HG03521 (cell line): ENCODE measurements around the gene HUS1B.
A peak's percentile ranks its signal among the peaks of the same experiment; 100 is the strongest.
"Not testable (repeated sequence)": the region's sequence is repeated elsewhere in the genome, so short reads cannot be mapped to it uniquely, and the experiment has no call there.

Experiments
- ATAC-seq: cut with Tn5 transposase; IDR thresholded peaks from one replicate; pipeline ENCODE4 v1.9.1; 2021; ENCODE audit warnings: mild to moderate bottlenecking, moderate library complexity; ENCODE audit not compliant: unreplicated experiment

HUS1B gene

DNA sequence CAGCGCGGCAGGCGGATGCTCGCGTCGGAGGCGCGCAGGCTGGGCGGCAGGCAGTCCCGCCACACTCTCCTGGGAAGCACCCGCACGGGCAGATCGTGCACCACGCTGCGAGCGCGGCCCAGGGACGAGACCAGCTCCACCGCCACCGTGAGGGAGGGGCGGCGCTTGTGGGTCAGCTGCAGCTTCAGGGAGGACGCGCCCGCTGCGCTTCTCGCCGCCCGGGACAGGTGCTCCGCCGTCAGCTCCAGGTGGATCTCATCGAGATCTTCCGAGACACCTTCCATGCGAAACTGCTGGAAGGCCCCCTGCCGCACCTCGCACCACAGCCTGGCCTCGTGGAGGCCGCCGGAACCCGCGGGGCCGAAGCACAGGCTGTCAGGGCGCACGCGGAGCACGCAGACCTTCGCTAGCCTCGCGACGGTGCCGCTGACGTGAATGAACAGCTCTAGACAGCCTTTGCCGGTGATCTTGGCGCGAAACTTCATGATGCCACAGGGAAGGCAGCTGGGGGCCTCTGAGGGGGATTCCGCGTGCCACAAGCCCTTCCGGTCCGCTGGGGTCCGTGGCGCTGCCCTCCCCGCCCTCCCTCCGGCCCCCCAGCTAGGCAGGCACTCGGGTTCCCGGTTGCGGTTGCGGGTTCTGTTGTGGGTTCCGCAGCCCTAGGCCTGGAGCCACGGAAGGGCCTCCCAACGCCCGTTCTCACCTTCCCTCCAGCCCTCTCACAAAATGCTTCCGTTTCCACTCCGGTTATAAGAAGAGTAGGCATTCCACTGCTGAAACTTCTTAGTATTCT lies at the start of gene HUS1B:
Gene HUS1B, minus strand, starts transcription at position 641 of the 793 bp plus-strand sequence. Its CDS starts 156 bp downstream, at position 485.
- ATAC-seq = no peak

DNA sequence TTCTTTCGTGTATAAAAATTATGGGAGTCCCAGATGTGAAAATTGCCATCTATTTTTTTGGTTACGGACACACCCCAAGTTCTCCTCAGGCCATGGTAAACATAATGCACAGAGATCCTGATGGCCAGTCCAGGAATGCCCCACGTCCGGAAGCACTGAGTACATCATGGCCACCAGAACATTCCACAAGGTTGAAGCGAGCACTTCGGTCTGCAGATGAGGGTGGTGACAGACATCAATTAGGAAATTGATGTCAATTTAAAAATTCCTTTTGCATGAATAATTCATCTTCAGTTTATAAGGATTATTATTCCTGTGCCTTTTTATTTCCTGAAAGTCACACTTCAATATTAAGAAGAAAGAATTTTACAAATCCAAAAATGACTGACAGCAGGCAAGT lies 49.2 kb upstream of the HUS1B start:
- ATAC-seq = no peak

DNA sequence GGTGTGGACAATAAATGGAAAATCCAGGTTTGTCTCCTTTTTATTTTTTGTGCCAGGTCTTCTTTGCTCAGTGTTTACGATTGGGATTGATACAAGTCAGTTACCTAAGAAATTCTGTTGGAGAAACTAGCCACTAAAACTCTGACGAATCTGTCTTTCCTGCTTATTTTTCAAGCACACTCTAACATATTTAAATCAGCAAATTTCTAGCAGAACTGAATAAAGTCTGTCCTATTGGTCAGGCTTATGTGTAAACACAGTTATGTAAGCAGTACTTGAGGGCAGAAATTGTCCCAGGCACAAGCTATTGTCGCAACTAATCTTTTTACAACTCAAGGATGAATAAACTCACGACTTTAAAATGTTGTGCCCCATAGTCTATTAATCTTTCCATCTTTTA lies 48.1 kb upstream of the HUS1B start:
- ATAC-seq = no peak

DNA sequence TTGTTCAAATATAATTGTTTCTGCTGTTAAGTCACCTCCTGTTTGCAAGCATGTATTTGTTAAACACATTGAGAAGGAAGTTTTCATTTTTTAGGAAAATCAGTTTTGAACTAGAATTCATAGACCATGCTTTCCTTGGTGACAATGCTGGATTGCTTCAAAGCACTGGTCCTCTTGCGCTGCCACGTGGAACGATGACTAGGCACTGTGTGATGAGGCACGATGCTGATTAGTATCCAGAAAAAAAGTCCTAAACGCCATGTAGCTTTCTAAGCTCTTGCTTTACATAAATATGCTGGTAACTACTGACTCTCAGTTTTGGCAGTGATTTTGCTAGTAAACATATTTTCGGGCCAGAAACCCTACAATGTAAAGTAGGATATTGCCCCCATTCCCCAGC lies 47.1 kb upstream of the HUS1B start:
- ATAC-seq = no peak

DNA sequence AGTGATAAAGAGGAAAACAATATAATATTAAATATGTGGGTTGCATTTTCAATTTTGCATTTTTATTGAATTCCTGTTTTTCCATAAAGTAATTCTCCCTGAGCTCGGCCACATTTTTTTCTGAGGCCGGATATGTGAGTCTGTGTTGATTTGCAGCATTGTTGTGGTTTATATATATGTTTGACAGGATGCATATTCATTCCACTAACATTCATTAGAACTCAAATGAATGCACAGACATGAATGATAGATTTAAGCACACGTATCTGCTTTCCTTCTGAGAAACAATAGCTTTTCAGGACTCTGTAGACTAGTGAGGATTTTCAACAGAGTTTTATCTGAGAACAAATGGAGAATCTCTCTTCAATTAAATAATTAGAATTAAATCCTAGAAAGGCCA lies 46.7 kb upstream of the HUS1B start:
- no peak for ATAC-seq

DNA sequence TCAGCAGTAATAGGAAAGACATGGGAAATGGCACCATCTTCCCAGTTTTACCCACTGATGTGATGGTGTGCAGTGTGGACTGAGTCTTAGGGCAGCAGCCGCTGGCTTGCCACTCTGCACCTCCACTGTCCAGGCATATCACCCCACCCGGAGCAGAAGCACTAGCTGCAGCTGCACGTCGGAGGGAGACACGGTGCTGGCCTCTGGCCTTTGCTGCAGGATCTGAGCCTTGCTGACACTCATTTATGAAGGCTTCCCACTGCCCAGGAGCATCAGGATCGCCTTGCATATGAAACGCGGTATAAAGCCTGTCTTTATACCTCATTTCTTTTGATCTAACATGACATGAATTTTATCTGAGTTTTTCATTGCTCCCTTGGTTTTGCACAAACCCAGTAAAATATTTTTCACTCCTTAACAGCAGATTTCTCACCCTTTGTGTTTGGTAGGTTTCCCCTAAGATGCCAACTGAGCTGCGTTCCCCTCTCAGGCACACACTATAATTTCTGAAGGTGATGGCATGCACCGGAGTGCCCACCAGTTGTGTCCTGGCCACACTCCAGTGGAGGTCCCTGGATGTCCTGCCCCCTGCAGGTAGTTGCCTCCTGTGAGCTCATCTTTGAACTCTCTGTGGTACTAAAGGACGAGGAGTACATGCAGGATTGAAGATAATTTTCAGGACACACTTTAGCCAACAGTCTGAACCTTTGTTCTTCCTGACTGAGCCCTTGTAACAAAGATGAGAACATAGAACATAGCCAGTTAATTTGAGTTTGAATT lies 45.0 kb upstream of the HUS1B start:
- no peak for ATAC-seq

DNA sequence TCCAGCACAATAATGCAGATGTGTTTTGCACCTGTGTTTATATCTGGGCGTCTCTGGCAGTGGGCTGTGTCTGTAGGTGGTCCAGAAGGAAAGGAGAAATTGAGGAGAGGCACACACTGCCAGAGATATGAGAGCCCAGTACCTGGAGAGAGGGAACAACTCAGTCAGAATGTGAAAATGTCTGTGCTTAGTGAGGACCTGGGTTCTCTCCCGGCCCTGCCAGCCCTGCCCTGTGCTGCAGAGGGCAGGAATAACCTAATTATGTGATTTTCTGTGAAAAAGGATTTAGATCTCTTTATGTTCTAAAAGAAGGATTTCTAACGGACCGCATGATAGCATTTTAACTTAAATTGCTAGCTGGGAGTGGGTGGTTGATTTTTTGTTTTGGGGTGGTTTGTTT lies 44.3 kb upstream of the HUS1B start:
- ATAC-seq = no peak

DNA sequence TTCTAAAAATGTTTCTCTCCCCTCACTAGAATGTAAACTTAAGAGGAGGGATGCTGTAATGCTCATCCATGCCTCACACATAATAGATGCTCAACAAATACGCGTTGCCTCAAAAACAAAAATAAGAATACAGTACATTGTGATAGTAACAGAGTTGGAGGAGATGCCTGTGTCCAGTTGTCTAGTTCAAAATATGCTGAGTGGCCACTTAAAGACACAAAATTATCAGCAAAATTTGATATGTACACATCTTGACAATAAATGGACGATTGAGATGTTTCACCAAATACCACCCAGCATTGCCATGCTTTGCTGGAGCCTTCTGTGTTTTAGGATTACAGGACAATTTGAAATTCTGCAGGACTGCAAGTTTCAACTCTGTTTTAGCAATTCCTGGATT lies 43.6 kb upstream of the HUS1B start:
- no peak for ATAC-seq

DNA sequence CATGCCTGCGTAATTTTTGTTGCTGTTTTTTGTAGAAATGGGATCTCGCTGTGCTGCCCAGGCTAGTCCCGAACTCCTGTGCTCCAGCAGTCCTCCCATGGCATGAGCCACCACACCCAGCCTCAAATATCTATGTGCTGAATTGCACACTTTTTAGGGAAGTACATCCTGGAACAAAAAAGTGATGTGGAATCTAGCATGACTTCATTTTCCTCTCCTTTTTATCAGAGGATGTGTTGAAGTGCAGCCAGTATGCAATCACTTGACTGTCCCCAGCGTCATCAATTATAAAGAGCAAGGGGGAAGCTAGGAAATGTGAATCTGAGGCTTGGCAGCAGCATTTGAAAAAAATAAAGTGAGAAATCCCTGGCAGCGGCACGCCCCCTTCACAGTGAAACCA lies 42.4 kb upstream of the HUS1B start:
- ATAC-seq = no peak

DNA sequence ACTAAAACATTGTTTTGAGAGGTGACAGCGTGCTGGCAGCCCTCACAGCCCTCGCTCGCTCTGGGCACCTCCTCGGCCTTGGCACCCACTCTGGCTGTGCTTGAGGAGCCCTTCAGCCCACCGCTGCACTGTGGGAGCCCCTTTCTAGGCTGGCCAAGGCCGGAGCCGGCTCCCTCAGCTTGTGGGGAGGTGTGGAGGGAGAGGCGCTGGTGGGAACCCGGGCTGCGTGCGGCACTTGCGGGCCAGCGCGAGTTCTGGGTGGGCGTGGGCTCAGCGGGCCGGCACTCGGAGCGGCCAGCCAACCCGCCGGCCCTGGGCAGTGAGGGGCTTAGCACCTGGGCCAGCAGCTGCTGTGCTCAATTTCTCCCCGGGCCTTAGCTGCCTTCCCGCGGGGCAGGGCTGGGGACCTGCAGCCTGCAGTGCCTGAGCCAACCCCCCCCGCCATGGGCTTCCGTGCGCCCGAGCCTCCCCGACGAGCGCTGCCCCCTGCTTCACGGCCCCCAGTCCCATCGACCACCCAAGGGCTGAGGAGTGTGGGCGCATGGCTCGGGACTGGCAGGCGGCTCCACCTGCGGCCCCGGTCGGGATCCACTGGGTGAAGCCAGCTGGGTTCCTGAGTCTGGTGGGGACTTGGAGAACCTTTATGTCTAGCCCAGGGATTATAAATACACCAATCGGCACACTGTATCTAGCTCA lies 37.7 kb upstream of the HUS1B start:
- ATAC-seq = not testable (repeated sequence)

DNA sequence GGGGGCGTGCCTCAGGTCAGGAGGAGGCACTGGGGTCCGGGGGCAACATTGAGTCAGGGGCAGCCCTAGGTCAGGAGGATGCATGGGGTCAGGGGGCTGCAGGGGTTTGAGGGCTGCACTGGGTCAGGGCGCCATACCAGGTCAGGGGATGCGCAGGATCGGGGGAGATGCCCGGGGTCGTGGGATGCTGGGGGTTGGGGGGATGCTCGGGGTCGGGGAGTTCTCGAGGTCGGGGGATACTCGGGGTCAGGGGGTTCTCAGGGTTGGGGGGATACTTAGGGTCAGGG lies 36.8 kb upstream of the HUS1B start:
- no peak for ATAC-seq

DNA sequence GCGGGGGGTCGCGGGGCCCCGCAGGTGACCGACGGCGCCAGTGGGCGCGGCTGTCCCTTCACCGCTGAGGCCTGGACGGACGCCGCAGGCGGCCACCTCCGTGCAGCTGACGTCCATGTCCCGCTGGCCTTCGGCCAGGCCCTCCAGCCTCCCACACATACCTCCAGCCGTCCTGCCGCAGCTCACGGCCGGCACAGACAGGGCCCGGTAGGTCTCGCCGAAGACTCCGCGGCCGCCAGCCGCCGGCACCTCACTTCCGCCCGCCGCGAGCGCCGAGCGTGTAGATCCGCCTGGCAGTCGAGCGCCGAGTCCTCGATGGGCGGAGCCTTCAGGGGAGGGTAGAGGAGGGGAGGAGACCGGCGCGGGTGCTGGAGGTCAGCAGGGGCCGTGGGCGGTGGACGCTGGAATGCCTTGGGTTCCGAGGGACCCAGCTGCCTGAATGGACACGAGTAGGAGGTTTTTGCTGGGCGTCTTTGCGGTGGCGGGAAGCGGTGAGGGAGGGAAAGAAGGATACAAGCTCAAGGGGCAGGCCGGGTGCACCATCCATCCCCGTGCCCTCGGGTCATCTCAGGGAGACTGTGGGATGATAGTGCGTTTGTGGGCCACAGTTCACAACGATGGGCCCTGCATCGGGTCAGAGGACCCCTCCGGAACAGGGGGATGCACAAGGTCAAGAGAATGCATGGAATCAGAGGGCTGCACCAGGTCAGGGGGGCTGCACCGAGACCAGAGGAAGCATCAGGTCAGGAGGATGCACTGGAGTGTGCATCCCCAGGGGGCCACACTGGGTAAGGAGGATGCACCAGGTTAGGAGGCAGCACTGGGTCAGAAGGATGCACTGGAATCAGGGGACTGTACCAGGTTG lies 36.2 kb upstream of the HUS1B start, which contains the start of gene EXOC2:
Gene EXOC2, minus strand, starts transcription at position 282 of the 865 bp plus-strand sequence. CDS start 55,321 bp downstream, outside the sequence.
- ATAC-seq = peak; percentile 78

DNA sequence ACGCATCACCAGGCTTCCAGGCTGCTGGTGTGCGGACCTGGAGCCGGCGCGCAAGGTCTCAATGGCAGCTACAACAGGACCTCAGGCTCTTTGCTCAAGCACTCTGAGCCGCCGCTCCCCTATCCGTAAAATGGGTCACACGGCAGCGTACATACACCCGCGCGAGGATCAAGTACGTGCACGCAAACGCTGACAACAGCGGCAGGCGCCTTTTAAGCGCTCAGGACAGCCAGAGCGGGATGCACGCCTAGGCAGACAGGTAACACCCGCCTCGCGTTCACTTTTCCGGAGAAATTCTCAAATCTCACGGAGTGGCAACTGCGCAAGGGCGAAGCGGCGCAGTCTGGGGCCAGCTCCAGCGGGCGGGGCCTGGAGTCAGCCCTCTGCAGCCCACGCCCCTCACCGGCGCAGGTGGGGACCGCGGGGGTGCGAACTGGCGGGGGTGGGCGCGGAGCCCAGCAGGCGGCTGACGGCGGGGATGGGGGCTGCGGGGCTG lies 35.5 kb upstream of the HUS1B start:
- peak; percentile 73 for ATAC-seq

DNA sequence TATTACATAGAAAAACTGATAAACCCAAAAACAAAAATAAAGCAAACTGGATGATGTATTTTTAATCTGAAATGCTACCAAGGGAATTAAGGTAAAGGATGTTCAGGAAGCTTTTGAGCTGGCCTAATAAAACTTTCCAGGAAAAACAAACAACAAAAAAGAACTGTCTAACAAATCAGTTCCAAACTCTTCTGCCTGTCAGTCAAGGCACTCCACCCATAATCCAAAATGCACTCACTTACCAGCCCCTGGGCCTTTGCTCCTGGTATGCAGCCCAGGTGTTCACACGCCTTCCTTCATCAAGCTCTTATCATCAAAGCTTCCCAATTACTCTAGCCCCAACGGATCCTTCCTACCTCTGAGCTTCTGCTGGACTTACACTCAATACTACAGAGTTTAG lies 32.3 kb upstream of the HUS1B start:
- ATAC-seq = no peak

DNA sequence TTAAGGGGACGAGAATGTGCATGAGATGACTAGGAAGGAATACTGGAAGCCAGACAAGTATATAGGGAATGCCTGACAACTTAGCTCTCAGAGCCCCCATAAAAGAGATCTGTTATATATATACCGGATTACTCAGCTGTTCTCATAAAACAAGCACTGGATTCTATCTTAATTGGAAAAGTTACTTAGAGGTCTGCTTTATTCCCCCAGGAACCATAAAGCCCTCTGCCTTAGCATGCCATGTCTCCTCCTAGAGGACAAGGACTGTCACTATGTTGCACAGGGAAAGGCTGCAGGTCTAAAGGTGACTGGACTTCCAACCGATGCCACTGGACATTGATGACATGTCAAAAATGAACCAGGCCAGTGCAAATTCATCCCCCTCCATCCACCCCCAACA lies 29.6 kb upstream of the HUS1B start:
- ATAC-seq = no peak

DNA sequence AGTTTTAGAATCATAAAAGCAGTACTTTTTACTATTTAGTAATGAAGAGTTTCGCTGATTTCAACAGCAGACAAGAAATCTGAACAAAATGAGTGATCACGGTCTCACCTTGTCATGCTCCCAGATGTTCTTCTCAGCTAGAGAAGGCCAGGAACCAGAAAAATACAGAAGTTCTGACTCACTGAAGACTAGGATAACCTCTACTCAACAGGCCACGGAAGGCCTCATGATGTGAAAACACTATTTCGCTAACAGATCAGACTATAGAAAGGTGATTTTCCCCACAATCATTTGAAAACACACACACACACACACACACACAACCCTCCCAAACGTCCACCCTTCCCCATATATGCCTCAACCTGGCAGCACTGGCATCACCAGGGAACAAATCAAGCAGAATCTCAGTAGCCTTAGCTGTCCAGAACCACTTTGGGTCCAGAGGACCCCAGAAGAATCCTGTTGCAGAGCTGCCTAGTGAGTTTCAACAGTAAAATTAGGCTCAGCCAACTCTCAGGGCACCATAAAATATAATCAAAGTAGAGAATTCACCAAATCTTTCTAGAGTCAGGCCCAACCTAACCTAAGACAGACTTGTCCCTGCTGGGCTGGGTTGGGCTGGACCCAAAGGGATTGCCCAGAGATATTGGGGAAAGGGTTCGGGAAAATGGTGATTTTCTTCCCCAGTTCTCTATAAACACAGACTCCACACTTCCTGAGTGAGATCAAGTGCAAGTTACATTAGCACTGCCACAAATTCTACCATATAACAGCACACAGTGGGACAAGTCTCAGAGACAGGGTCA lies 28.1 kb upstream of the HUS1B start:
- ATAC-seq = no peak

DNA sequence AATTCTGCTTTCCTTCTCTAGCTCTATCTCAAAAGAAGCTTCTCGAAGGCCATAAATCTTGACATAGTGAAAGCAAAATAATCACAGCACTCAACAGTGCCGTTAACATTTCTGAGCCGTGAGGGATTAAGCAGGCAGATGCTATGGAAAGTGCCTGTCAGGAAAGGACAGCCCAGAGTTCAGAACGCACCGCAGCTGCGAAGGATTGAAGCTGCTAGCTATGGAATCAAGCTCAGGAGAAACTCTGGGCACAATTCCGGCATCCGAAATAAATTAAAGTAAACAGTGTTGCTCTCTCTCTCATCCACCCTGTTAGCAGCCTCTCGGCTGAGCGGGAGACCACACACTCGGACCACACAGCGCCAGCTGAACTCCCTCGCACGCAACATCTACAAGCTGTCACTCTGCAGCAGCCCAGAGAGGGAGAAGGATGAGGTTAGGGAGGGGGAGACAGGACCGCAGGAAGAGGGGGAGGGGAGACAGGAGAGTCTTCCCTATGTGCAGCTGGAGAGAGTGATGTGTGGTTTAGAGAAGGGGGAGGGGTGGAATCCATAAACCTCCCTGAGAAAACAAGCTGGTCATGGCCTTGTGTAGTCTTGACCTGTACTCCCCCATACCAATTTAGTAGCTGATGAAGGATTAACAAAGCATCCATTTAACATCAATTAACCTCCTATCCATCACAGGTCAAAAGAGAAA lies 27.0 kb upstream of the HUS1B start:
- ATAC-seq = no peak

DNA sequence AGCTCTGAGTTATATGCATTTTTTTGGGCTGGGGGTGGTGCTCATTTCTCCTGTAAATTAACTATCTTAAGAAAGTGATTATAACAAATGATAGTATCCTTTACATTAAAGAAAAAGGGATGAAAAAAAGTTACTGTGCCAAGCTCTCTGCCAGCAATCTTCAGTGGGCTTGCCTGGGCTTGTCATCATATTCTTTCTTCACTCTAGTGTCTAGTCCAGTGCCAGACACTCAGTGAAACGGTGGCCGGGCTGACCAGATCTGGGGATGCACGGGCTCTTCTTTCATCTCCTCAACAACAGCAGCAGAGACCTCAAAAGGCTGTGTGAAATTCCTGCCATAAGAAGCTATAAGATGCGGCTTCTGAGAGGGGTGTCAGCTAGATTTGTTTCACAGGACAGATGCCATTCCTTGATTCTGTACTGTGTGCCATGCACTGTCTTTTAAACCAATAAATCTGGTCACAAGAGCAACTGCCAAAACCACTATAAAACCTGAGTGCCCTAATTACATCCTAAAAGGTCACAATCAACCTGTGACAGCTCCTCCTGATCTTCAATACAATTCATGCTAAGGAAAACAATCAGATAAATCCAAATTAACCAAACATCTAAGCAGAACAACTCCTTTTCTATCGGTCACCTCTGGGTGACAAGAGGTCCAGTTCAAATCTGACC lies 23.9 kb upstream of the HUS1B start:
- ATAC-seq = no peak

DNA sequence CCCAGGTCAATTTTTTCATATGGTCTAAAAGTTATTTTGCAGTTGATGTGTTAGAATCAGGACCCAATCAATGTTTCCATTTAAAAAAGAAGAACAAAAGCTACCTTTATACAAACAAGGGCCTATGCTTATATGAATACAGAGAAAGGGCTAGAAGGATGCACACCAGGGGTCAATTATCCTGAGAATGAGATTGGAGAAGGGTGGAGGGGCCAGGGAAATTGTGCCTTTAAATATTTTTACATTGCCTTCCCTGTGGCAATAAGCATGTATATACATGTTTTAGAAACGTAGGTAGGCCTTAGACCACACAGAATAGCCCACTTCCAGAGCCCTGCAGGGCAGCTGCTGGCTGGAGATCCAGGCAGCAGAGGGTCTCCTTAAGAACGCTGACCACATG lies 23.4 kb upstream of the HUS1B start:
- no peak for ATAC-seq
